ENCODE results near the gene FILIP1L.

DNA sequence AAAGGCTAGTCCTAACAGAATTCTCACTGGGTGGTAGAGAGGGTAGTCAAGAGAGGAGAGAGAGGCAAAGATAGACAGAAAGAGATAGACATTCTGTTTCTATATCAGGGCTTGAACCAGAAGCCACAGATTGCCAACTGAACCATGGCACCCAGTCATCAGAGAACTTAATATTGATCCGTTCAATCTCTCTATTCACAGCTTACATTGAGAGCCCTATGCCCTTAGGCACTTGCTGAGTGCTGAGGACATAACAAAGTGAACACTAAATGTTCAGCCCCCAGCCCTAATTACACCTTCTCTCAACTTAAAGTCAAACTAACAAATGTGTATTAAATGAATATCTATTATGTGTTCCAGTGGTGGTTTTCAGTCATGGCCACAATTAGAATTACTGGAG is 124.1 kb downstream of the FILIP1L start:
- TF ChIP-seq, protein P1, sequence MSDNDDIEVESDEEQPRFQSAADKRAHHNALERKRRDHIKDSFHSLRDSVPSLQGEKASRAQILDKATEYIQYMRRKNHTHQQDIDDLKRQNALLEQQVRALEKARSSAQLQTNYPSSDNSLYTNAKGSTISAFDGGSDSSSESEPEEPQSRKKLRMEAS (IDR thresholded peaks at IDR 0.05) = no peak
- TF ChIP-seq NFIC (IDR thresholded peaks at IDR 0.05) (no peak), CEBPB (IDR thresholded peaks at IDR 0.05) (no peak), CREB1 (IDR thresholded peaks at IDR 0.05; ENCODE audit: low read depth) (no peak), EGR1 (IDR thresholded peaks at IDR 0.05) (no peak), FOXM1 (IDR thresholded peaks at IDR 0.05; ENCODE audit: borderline replicate concordance, low read depth) (no peak), TCF12 (IDR thresholded peaks at IDR 0.05; ENCODE audit: low read depth) (no peak), RAD21 (IDR thresholded peaks at IDR 0.05; ENCODE audit: low read depth) (no peak), EP300 (IDR thresholded peaks at IDR 0.05; ENCODE audit: borderline replicate concordance) (no peak), YY1 (IDR thresholded peaks at IDR 0.05; ENCODE audit: low read depth) (no peak), TEAD4 (IDR thresholded peaks at IDR 0.05) (no peak), TAF1 (IDR thresholded peaks at IDR 0.05; ENCODE audit: low read depth) (no peak)
- TF ChIP-seq, protein P2, sequence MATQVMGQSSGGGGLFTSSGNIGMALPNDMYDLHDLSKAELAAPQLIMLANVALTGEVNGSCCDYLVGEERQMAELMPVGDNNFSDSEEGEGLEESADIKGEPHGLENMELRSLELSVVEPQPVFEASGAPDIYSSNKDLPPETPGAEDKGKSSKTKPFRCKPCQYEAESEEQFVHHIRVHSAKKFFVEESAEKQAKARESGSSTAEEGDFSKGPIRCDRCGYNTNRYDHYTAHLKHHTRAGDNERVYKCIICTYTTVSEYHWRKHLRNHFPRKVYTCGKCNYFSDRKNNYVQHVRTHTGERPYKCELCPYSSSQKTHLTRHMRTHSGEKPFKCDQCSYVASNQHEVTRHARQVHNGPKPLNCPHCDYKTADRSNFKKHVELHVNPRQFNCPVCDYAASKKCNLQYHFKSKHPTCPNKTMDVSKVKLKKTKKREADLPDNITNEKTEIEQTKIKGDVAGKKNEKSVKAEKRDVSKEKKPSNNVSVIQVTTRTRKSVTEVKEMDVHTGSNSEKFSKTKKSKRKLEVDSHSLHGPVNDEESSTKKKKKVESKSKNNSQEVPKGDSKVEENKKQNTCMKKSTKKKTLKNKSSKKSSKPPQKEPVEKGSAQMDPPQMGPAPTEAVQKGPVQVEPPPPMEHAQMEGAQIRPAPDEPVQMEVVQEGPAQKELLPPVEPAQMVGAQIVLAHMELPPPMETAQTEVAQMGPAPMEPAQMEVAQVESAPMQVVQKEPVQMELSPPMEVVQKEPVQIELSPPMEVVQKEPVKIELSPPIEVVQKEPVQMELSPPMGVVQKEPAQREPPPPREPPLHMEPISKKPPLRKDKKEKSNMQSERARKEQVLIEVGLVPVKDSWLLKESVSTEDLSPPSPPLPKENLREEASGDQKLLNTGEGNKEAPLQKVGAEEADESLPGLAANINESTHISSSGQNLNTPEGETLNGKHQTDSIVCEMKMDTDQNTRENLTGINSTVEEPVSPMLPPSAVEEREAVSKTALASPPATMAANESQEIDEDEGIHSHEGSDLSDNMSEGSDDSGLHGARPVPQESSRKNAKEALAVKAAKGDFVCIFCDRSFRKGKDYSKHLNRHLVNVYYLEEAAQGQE (IDR thresholded peaks at IDR 0.05; ENCODE audit: low read depth) = no peak
- TF ChIP-seq, protein P3, sequence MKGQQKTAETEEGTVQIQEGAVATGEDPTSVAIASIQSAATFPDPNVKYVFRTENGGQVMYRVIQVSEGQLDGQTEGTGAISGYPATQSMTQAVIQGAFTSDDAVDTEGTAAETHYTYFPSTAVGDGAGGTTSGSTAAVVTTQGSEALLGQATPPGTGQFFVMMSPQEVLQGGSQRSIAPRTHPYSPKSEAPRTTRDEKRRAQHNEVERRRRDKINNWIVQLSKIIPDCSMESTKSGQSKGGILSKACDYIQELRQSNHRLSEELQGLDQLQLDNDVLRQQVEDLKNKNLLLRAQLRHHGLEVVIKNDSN (IDR thresholded peaks at IDR 0.05) = no peak
